K562 (cell line): ENCODE measurements around the gene EML6. TPM values are rescaled to one million over a fixed set of nuclear protein-coding genes. Genes with fewer than 3 reads are reported as not detected.

ENCODE experiments used
- ADNP ChIP-seq: fragments of 200-800 bp; sonication (Bioruptor generic); IDR thresholded peaks from 2 replicates; pipeline ENCODE4 v1.6.1; 2016; ENCODE audit warnings: missing genetic modification characterization, missing compliant biosample characterization
- BCL6 ChIP-seq: fragments of 250-450 bp; sonication (Bioruptor Pico); IDR thresholded peaks from 2 replicates; pipeline ENCODE4 v1.4.0; 2020
- E2F6 ChIP-seq, 2 experiments: IDR thresholded peaks; 2 replicates each; pipeline ENCODE4 v1.6.1; 2011; ENCODE audit warnings: borderline replicate concordance in 1 of 2, control low read depth in 1 of 2, low read depth in 1 of 2, low read length in 1 of 2, mild to moderate bottlenecking in 1 of 2, mixed read lengths in 1 of 2, moderate library complexity in 1 of 2; ENCODE audit not compliant: insufficient read depth in 1 of 2, insufficient read length in 1 of 2, poor library complexity in 1 of 2, severe bottlenecking in 1 of 2; ENCODE audit errors: extremely low read depth in 1 of 2
- ELF4 ChIP-seq: fragments of 450-650 bp; formaldehyde crosslinking; IDR thresholded peaks from 2 replicates; pipeline ENCODE4 v1.4.0; 2022; ENCODE audit warnings: missing genetic modification characterization
- GTF2B ChIP-seq: IDR thresholded peaks from 2 replicates; pipeline ENCODE4 v1.6.1; 2011; ENCODE audit not compliant: insufficient read length; ENCODE audit errors: extremely low read depth
- HMGXB4 ChIP-seq: sonication (generic); formaldehyde crosslinking; IDR thresholded peaks from 2 replicates; pipeline ENCODE4 v1.8.1; 2023; ENCODE audit warnings: mild to moderate bottlenecking, missing genetic modification reagents
- IFI16 ChIP-seq: fragments of 250-450 bp; sonication (Bioruptor Pico); IDR thresholded peaks from 2 replicates; pipeline ENCODE4 v2.1.2; 2022; ENCODE audit warnings: mild to moderate bottlenecking, inconsistent platforms
- NFXL1 ChIP-seq: fragments of 450-650 bp; formaldehyde crosslinking; IDR thresholded peaks from 2 replicates; pipeline ENCODE4 v1.4.0; 2021; ENCODE audit warnings: mild to moderate bottlenecking
- PBX2 ChIP-seq, 2 experiments: IDR thresholded peaks in 1 of 2; conservative IDR thresholded peaks in 1 of 2; 2 replicates each; pipeline ENCODE4 v1.6.1; 2016; ENCODE audit warnings: low read depth in 2 of 2, mild to moderate bottlenecking in 1 of 2, missing compliant biosample characterization in 1 of 2, missing genetic modification characterization in 1 of 2, moderate library complexity in 1 of 2
- SIX5 ChIP-seq, 2 experiments: IDR thresholded peaks; 2 replicates each; pipeline ENCODE4 v1.6.1; 2011; ENCODE audit warnings: low read length in 2 of 2, borderline replicate concordance in 1 of 2, low read depth in 1 of 2, mild to moderate bottlenecking in 1 of 2, moderate library complexity in 1 of 2; ENCODE audit not compliant: insufficient read depth in 1 of 2
- ZBTB12 ChIP-seq: fragments of 250-450 bp; sonication (Bioruptor Pico); IDR thresholded peaks from 2 replicates; pipeline ENCODE4 v1.4.0; 2020
- ZC3H11A ChIP-seq: IDR thresholded peaks from 2 replicates; pipeline ENCODE4 v1.6.1; 2012; ENCODE audit warnings: low read depth, low read length, improper control_type of control experiment
- ZNF23 ChIP-seq: fragments of 250-450 bp; sonication (Bioruptor Pico); IDR thresholded peaks from 2 replicates; pipeline ENCODE4 v1.4.0; 2020; ENCODE audit warnings: mild to moderate bottlenecking
- polyA plus RNA-seq, 8 experiments: library from polyadenylated mRNA; depleted of rRNA in 4 of 8; stranded (reverse) in 5 of 8; unstranded in 3 of 8; fragments of >200 nt; fragmentation: Nextera tagmentation in 2 of 8; fragmentation: Illumina TruSeq in 1 of 8; extraction: Ambion mirVana in 2 of 8; extraction: Trizol in 1 of 8; gene quantifications; 2 replicates each; pipeline versions ENCODE4 v1.2.1 to v1.2.3, GENCODE V29; 2011 to 2014; ENCODE audit warnings: inconsistent platforms in 1 of 8, missing spikeins in 1 of 8
- total RNA-seq, 7 experiments: library from RNA; depleted of rRNA in 6 of 7; stranded (reverse); fragments of >200 nt in 6 of 7; fragmentation: Illumina TruSeq in 2 of 7; extraction: Trizol in 2 of 7; gene quantifications; 2 replicates each; pipeline versions ENCODE4 v1.2.1 to v1.2.3, GENCODE V29; 2011 to 2021; ENCODE audit warnings: low replicate concordance in 1 of 7

The EML6 gene
- total and polyA plus RNA-seq, 9 of the 15 experiments (the other 6 are each of a cell fraction or from before 2014, with no cell fraction given), result 0.07 to 0.56 (median 0.25) TPM

- no peak for TF ChIP-seq PBX2 (CRISPR knock-in tag; IDR thresholded peaks at IDR 0.05; ENCODE audit: low read depth)
- no peak for TF ChIP-seq PBX2 (tag; conservative IDR thresholded peaks at IDR 0.05; ENCODE audit: low read depth)
- TF ChIP-seq NFXL1 (CRISPR knock-in tag), result no peak
- TF ChIP-seq GTF2B, result no peak
- no peak for TF ChIP-seq ZNF23
- no peak for TF ChIP-seq HMGXB4
- no peak for TF ChIP-seq SIX5 (IDR thresholded peaks at IDR 0.05; ENCODE audit: borderline replicate concordance in 1 of 2, insufficient read depth in 1 of 2, low read depth in 1 of 2, low read length in 2 of 2)
- TF ChIP-seq BCL6 (CRISPR knock-in tag), result no peak
- TF ChIP-seq ADNP (tag), result no peak
- no peak for TF ChIP-seq ZBTB12 (CRISPR knock-in tag)
- TF ChIP-seq E2F6 (IDR thresholded peaks at IDR 0.05; ENCODE audit: borderline replicate concordance in 1 of 2, extremely low read depth in 1 of 2, insufficient read depth in 1 of 2, insufficient read length in 1 of 2, low read depth in 1 of 2, low read length in 1 of 2, poor library complexity in 1 of 2, severe bottlenecking in 1 of 2), result no peak
- no peak for TF ChIP-seq IFI16 (CRISPR knock-in tag)
- TF ChIP-seq ZC3H11A, result no peak
- TF ChIP-seq ELF4 (CRISPR knock-in tag), result no peak
Observed at GRCh38 chr2:54677476-54678265, 45.8 kb upstream of the EML6 start (continued).
